ENCODE data around the gene NUMB. TPM values are rescaled to one million over a fixed set of nuclear protein-coding genes. Genes with fewer than 3 reads are reported as not detected.

NUMB gene
- total RNA-seq, 2 donors from 2014 or later: 79.9 to 85.2 TPM

- Mint-ChIP-seq H3K9me3 (no peaks in the 10 kb centered on the region), H3K27ac (no peak overlapping the region), H3K36me3 (ENCODE audit: low read depth) (peaks cover 10% of the 10 kb centered on the region), H3K4me1 (peaks cover 8% of the 10 kb centered on the region), H3K27me3 (ENCODE audit: insufficient read depth) (no peaks in the 10 kb centered on the region), H3K4me3 (no peak overlapping the region)
- 92 to 100% methylated on average over 2 to 4 of the region's 4 CpGs for WGBS, 2 experiments (ENCODE audit: insufficient coverage in 1 of 2, insufficient read length in 1 of 2)
- H3K36me3 ChIP-seq (ENCODE audit: control insufficient read depth, insufficient read depth, low read length): peaks cover 33% of the 10 kb centered on the region
- no peaks in the 10 kb centered on the region for H3K9me3 ChIP-seq (ENCODE audit: control insufficient read depth, low read length)
- no peaks in the 10 kb centered on the region for H3K4me1 ChIP-seq (ENCODE audit: control insufficient read depth, insufficient read depth, low read length)
- no peak overlapping the region for H3K27ac ChIP-seq (ENCODE audit: low read depth, low read length)
- no peak for DNase-seq
- no peak overlapping the region for H3K9ac ChIP-seq (ENCODE audit: extremely low read depth, low read length, poor library complexity, severe bottlenecking)
- H3K4me3 ChIP-seq (ENCODE audit: low read length): no peak overlapping the region
- no peaks in the 10 kb centered on the region for H3K27me3 ChIP-seq (ENCODE audit: control insufficient read depth, insufficient read depth, low read length, poor library complexity, severe bottlenecking)
- TF ChIP-seq, protein P1, sequence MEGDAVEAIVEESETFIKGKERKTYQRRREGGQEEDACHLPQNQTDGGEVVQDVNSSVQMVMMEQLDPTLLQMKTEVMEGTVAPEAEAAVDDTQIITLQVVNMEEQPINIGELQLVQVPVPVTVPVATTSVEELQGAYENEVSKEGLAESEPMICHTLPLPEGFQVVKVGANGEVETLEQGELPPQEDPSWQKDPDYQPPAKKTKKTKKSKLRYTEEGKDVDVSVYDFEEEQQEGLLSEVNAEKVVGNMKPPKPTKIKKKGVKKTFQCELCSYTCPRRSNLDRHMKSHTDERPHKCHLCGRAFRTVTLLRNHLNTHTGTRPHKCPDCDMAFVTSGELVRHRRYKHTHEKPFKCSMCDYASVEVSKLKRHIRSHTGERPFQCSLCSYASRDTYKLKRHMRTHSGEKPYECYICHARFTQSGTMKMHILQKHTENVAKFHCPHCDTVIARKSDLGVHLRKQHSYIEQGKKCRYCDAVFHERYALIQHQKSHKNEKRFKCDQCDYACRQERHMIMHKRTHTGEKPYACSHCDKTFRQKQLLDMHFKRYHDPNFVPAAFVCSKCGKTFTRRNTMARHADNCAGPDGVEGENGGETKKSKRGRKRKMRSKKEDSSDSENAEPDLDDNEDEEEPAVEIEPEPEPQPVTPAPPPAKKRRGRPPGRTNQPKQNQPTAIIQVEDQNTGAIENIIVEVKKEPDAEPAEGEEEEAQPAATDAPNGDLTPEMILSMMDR (conservative IDR thresholded peaks at IDR 0.05): no peak
Observed at GRCh38 chr14:73225496-73225895, 232.8 kb downstream of the NUMB start.

Other genes starting within 250 kb of the NUMB start
- gene PAPLN, start 221.0 kb downstream of the NUMB start, total RNA-seq: 10 to 100 TPM; 18.4 to 20.1 TPM
- gene RIOX1, start 32.4 kb upstream of the NUMB start, total RNA-seq: 10 to 100 TPM; 20.1 to 21.5 TPM
- gene ACOT1, start 78.6 kb upstream of the NUMB start, total RNA-seq: 1 to 10 TPM; 4.2 to 4.4 TPM
- 1 to 10 TPM in 1 of 2 donors, under 1 TPM in 1; 0.46 to 3.2 TPM for gene HEATR4, start 100.4 kb upstream of the NUMB start, total RNA-seq
- gene ACOT2, start 110.7 kb upstream of the NUMB start, total RNA-seq: 10 to 100 TPM in 1 of 2 donors, 1 to 10 TPM in 1; 5.0 to 12.3 TPM
- 1 to 10 TPM in 1 of 2 donors, under 1 TPM in 1; 0.97 to 2.0 TPM for gene ACOT4, start 133.3 kb upstream of the NUMB start, total RNA-seq
- gene ACOT6, start 154.0 kb upstream of the NUMB start, total RNA-seq: not detected
- 10 to 100 TPM; 22.9 to 30.5 TPM for gene DNAL1, start 186.4 kb upstream of the NUMB start, total RNA-seq